Mesangial cell (primary cell): ENCODE results near the gene STEAP1B. TPM values are rescaled to one million over a fixed set of nuclear protein-coding genes. Genes with fewer than 3 reads are reported as not detected.

Experiments used
- total RNA-seq: library from RNA; depleted of rRNA; stranded (reverse); fragments of >200 nt; gene quantifications from 2 replicates; pipeline ENCODE4 v1.2.3, GENCODE V29; 2015

Gene STEAP1B
- 0.13 and 0.65 TPM in 2 replicates for total RNA-seq

GRCh38 chr7:22499888-22500689 is at the start of gene STEAP1B:
Gene STEAP1B (minus strand): TSS chr7:22500188. CDS start chr7:22494855, 5,333 bp downstream.

Other genes starting within 250 kb of the STEAP1B start
- 0.16 and 0.51 TPM in 2 replicates for gene RAPGEF5, start 143.0 kb downstream of the STEAP1B start, total RNA-seq
- 1.8 and 3.5 TPM in 2 replicates for gene IL6, start 227.0 kb upstream of the STEAP1B start, total RNA-seq